NCI-H524 (cell line): ENCODE results near the gene ISG15.
"Not testable (repeated sequence)": the region's sequence is repeated elsewhere in the genome, so short reads cannot be mapped to it uniquely, and the experiment has no call there.

Experiments used
- DNase-seq, 2 experiments: peaks; one replicate each; lab custom pipeline; 2025; lab: John Stamatoyannopoulos, UW

Gene ISG15

GRCh38 chr1:1026599-1027413 is 13.5 kb downstream of the ISG15 start:
- no peak for DNase-seq

- no peak for DNase-seq
These were observed 14.5 kb downstream of the ISG15 start for GRCh38 chr1:1027791-1028190.

GRCh38 chr1:1030867-1031658 is 17.8 kb downstream of the ISG15 start:
- DNase-seq: not testable (repeated sequence)

- no peak for DNase-seq
These were observed 18.4 kb downstream of the ISG15 start for GRCh38 chr1:1031659-1032235.

GRCh38 chr1:1032424-1032823 is 19.1 kb downstream of the ISG15 start:
- peak; percentile 51 to 84 for DNase-seq

GRCh38 chr1:1033009-1033587 is 19.8 kb downstream of the ISG15 start:
- peak; percentile 83 to 94 for DNase-seq

GRCh38 chr1:1033731-1034438 is 20.6 kb downstream of the ISG15 start:
- DNase-seq: no peak

GRCh38 chr1:1034439-1034781 is 21.1 kb downstream of the ISG15 start:
- DNase-seq: no peak

- DNase-seq: no peak
These were observed 22.1 kb downstream of the ISG15 start for GRCh38 chr1:1035291-1035943.

- DNase-seq: no peak
These were observed 24.4 kb downstream of the ISG15 start for GRCh38 chr1:1037366-1038327.

GRCh38 chr1:1038694-1039093 is 25.4 kb downstream of the ISG15 start:
- DNase-seq: no peak

GRCh38 chr1:1039145-1039910 is 26.0 kb downstream of the ISG15 start:
- DNase-seq: no peak

- DNase-seq: peak in 1 of 2 experiments; percentile 40
These were observed 27.0 kb downstream of the ISG15 start for GRCh38 chr1:1040004-1040991.

- no peak for DNase-seq
These were observed 27.8 kb downstream of the ISG15 start for GRCh38 chr1:1041092-1041523.

- no peak for DNase-seq
These were observed 28.6 kb downstream of the ISG15 start for GRCh38 chr1:1041873-1042272.

GRCh38 chr1:1042835-1043234 is 29.5 kb downstream of the ISG15 start:
- no peak for DNase-seq

- no peak for DNase-seq
These were observed 30.1 kb downstream of the ISG15 start for GRCh38 chr1:1043411-1043810.

- no peak for DNase-seq
These were observed 30.6 kb downstream of the ISG15 start for GRCh38 chr1:1043921-1044320.
